ENCODE measurements around the gene ATP5F1D. TPM values are rescaled to one million over a fixed set of nuclear protein-coding genes. Genes with fewer than 3 reads are reported as not detected.

Gene ATP5F1D
- total RNA-seq, 2 donors from 2014 or later, result 540 to 639 TPM

Other genes starting within 250 kb of the ATP5F1D start
- under 1 TPM in 1 of 2 donors, not detected in 1; 0.06 TPM for gene GRIN3B, start 241.3 kb upstream of the ATP5F1D start, total RNA-seq
- 100 to 1,000 TPM; 110 to 144 TPM for gene TMEM259, start 220.6 kb upstream of the ATP5F1D start, total RNA-seq
- not detected for gene RNU6-2, start 220.2 kb upstream of the ATP5F1D start, total RNA-seq
- gene CNN2, start 215.1 kb upstream of the ATP5F1D start, total RNA-seq, result 10 to 100 TPM; 74.4 to 83.8 TPM
- gene ABCA7, start 201.6 kb upstream of the ATP5F1D start, total RNA-seq, result 10 to 100 TPM in 1 of 2 donors, 1 to 10 TPM in 1; 7.7 to 10.0 TPM
- gene ARHGAP45, start 174.6 kb upstream of the ATP5F1D start, total RNA-seq, result 10 to 100 TPM; 10.6 to 12.6 TPM
- gene POLR2E, start 146.4 kb upstream of the ATP5F1D start, total RNA-seq, result 100 to 1,000 TPM; 142 to 143 TPM
- gene GPX4, start 137.8 kb upstream of the ATP5F1D start, total RNA-seq, result 100 to 1,000 TPM; 378 to 432 TPM
- gene SBNO2, start 67.5 kb upstream of the ATP5F1D start, total RNA-seq, result 10 to 100 TPM; 27.2 to 64.2 TPM
- gene STK11, start 36.0 kb upstream of the ATP5F1D start, total RNA-seq, result 10 to 100 TPM; 48.2 to 53.0 TPM
- 1 to 10 TPM; 1.6 to 3.8 TPM for gene CBARP, start 3.7 kb upstream of the ATP5F1D start, total RNA-seq
- gene MIDN, start 6.8 kb downstream of the ATP5F1D start, total RNA-seq, result 100 to 1,000 TPM in 1 of 2 donors, 10 to 100 TPM in 1; 58.7 to 148 TPM
- gene CIRBP, start 27.6 kb downstream of the ATP5F1D start, total RNA-seq, result 100 to 1,000 TPM; 229 to 379 TPM
- 10 to 100 TPM; 19.2 to 21.4 TPM for gene FAM174C, start 33.8 kb downstream of the ATP5F1D start, total RNA-seq
- not detected for gene EFNA2, start 44.1 kb downstream of the ATP5F1D start, total RNA-seq
- gene NDUFS7, start 142.2 kb downstream of the ATP5F1D start, total RNA-seq, result 100 to 1,000 TPM; 240 to 267 TPM
- gene GAMT, start 159.8 kb downstream of the ATP5F1D start, total RNA-seq, result 10 to 100 TPM; 36.0 to 48.1 TPM
- 10 to 100 TPM; 74.1 to 95.7 TPM for gene DAZAP1, start 165.8 kb downstream of the ATP5F1D start, total RNA-seq
- 100 to 1,000 TPM; 714 to 737 TPM for gene RPS15, start 196.6 kb downstream of the ATP5F1D start, total RNA-seq
- under 1 TPM; 0.18 to 0.21 TPM for gene APC2, start 208.4 kb downstream of the ATP5F1D start, total RNA-seq
- 10 to 100 TPM; 16.1 to 18.9 TPM for gene C19orf25, start 237.5 kb downstream of the ATP5F1D start, total RNA-seq
- 1 to 10 TPM in 1 of 2 donors, under 1 TPM in 1; 0.89 to 1.6 TPM for gene PCSK4, start 248.6 kb downstream of the ATP5F1D start, total RNA-seq
- 1 to 10 TPM; 2.2 to 2.3 TPM for gene REEP6, start 249.4 kb downstream of the ATP5F1D start, total RNA-seq

Measured in left cardiac atrium (tissue), 2 donors.